Ramos (cell line): ENCODE results near the gene FOXA3.
"Not testable (repeated sequence)": the region's sequence is repeated elsewhere in the genome, so short reads cannot be mapped to it uniquely, and the experiment has no call there.

Experiments used
- in situ Hi-C: fragments of 300-500 bp; cut with MboI; formaldehyde crosslinking; loops from one replicate; pipeline ENCODE4 v1.14.3; 2022; ENCODE audit warnings: low sequenced_read_pairs; ENCODE audit not compliant: unreplicated experiment

Gene FOXA3

GRCh38 chr19:45827459-45828093, 36.5 kb upstream of the FOXA3 start:
- in situ Hi-C loops: no loop called here

- in situ Hi-C loops: no loop called here
These were observed 35.6 kb upstream of the FOXA3 start for GRCh38 chr19:45828523-45828922.

- in situ Hi-C loops: no loop called here
These were observed 35.2 kb upstream of the FOXA3 start for GRCh38 chr19:45828945-45829344.

GRCh38 chr19:45834970-45835369, 29.2 kb upstream of the FOXA3 start:
- in situ Hi-C loops: no loop called here

GRCh38 chr19:45842198-45842597, 21.9 kb upstream of the FOXA3 start:
- in situ Hi-C loops: no loop called here

DNA sequence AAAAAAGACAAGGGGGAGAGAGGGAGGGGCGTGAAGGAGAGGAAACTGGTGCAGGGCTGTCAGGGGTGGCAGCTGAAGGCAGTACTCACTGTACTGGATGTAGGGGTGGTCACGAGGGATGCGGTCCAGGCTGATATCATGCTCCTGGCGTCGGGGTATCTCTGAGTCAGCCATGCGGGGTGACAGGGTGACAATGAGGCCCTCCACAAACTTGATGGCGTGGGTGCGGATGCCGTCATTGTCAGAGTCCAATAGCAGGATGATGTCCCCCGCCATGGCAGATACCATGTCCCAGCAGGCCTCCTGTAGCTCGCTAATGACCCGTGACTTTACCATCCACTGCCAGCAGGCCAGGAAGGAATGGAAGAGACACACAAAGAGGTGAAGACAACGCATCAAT, 16.5 kb upstream of the FOXA3 start:
- in situ Hi-C loops: no loop called here

GRCh38 chr19:45848922-45849321, 15.2 kb upstream of the FOXA3 start:
- in situ Hi-C loops: no loop called here

- in situ Hi-C loops: no loop called here
These were observed 11.9 kb upstream of the FOXA3 start for GRCh38 chr19:45852145-45852750.

- in situ Hi-C loops: no loop called here
These were observed 11.1 kb upstream of the FOXA3 start for GRCh38 chr19:45852983-45853382.

- in situ Hi-C loops: no loop called here
These were observed 9.9 kb upstream of the FOXA3 start for GRCh38 chr19:45854167-45854778.

- in situ Hi-C loops: no loop called here
These were observed 3.5 kb upstream of the FOXA3 start for GRCh38 chr19:45860359-45861259.

GRCh38 chr19:45862271-45862563, 1.9 kb upstream of the FOXA3 start:
- in situ Hi-C loops: no loop called here

GRCh38 chr19:45862564-45863334, 1.4 kb upstream of the FOXA3 start, which contains the start of gene SYMPK:
TSS of gene SYMPK (minus strand) at chr19:45863147. CDS start at chr19:45854495, 8,652 bp downstream.
- in situ Hi-C loops: no loop called here

- in situ Hi-C loops: no loop called here
These were observed 739 bp upstream of the FOXA3 start for GRCh38 chr19:45863335-45863839.

DNA sequence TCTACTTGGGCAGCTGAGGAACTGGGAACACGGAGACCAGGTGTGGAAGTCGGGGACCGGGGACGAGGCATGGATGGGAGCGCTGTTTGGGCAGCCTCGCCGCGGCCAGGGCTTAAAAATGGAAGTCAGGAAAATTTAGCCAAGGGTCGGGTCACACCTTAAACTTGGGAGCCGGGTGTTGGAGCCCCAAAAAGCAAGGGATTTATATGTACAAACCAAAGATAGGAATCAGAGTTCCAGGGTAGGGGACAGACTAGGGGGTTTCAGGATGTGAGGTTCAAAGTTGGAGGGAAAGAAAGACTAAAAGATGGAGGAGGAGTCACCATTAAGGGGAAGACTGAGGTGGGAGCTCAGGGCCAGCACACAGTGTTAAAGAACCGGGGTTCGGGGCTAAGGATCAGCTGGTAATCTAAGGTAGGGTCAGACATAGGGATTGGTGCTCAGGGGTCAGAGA, 530 bp downstream of the FOXA3 start:
- in situ Hi-C loops: no loop called here

- in situ Hi-C loops: no loop called here
These were observed 1.3 kb downstream of the FOXA3 start for GRCh38 chr19:45865269-45865948.

DNA sequence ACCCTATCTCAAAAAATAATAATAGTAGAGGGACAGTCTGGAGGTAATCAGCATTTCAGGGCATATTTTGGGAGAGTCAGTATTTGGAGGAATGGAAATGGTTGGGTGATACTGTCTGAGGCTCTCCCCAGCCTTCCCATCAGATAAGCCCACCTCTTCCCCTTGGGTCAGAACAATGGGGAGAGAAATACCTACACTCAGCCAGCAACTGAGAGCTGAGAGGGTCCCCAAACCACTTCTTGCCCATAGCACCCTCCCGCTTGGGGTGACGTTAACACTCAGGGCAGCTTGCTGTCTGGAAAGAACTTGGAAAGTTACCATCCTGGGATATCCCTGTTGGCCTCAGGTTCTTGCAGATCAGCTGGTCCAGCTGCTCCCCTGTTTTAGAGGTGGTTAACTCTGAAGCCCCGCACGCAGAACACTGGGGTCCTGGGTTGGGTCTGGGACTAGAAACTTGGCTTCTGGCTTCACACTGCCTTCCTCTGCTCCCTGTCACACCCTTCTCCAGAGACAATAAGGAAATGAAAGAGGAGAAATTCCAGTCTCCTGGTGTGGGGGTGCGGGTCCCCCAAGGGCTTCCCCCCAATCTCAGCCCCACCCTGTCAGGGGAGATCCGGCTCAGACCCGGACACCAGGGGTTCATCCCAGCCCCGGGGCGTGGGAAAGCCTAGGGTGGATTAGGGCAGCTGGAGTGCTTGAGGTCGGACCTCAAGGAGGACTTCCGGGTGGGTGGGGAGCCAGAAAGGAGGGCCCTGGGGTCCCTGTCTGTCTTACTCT, 2.5 kb downstream of the FOXA3 start:
- in situ Hi-C loops: no loop called here

DNA sequence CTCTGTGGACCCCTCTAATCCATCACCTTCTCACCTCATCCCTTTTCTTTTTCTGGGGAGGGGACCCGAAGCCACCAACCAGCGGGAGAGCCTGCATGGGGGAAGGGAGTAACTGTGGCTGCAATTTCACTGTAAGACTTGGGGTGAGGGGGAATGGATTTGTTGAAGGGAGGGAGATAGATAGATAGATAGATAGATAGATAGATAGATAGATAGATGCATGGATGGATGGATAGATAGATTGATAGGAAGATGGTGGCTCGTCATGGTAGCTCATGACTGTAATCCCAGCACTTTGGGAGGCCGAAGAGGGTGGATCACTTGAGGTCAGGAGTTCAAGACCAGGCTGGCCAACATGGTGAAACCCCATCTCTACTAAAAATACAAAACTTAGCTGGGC, 3.1 kb downstream of the FOXA3 start:
- in situ Hi-C loops: not testable (repeated sequence)

GRCh38 chr19:45870798-45871197, 6.7 kb downstream of the FOXA3 start:
- in situ Hi-C loops: no loop called here
